GM12878 (cell line): ENCODE measurements around the gene SAFB. TPM values are rescaled to one million over a fixed set of nuclear protein-coding genes. Genes with fewer than 3 reads are reported as not detected.

Source experiments
- CBX3 ChIP-seq: fragments of 200-600 bp; sonication (generic); IDR thresholded peaks from 2 replicates; pipeline ENCODE4 v1.6.1; 2016; ENCODE audit warnings: low read depth, borderline replicate concordance
- CREB1 ChIP-seq: IDR thresholded peaks from 2 replicates; pipeline ENCODE4 v1.6.1; 2012; ENCODE audit warnings: low read depth, mild to moderate bottlenecking, inconsistent platforms
- HDAC6 ChIP-seq: fragments of 200-600 bp; sonication (generic); IDR thresholded peaks from one replicate; pipeline ENCODE4 v1.8.0; 2017; ENCODE audit warnings: antibody characterized with exemption; ENCODE audit not compliant: unreplicated experiment
- IKZF2 ChIP-seq, 2 experiments: fragments of 450-650 bp; IDR thresholded peaks; 2 replicates each; pipeline ENCODE4 v1.6.1; 2017; ENCODE audit warnings: mild to moderate bottlenecking in 2 of 2, moderate library complexity in 2 of 2
- IRF5 ChIP-seq: fragments of 450-650 bp; IDR thresholded peaks from 2 replicates; pipeline ENCODE4 v1.6.1; 2017; ENCODE audit warnings: borderline replicate concordance
- MEF2B ChIP-seq: fragments of 450-650 bp; IDR thresholded peaks from 2 replicates; pipeline ENCODE4 v1.6.1; 2018; ENCODE audit warnings: mild to moderate bottlenecking, moderate library complexity; ENCODE audit not compliant: partially characterized antibody, poor library complexity, severe bottlenecking
- MYB ChIP-seq: fragments of 150-350 bp; IDR thresholded peaks from 2 replicates; pipeline ENCODE4 v1.6.1; 2014; ENCODE audit warnings: mild to moderate bottlenecking, low read depth, low read length, borderline replicate concordance
- POLR2AphosphoS5 ChIP-seq: IDR thresholded peaks from 2 replicates; pipeline ENCODE4 v1.6.1; 2011; ENCODE audit warnings: mild to moderate bottlenecking, low read length, inconsistent platforms
- RCOR1 ChIP-seq: conservative IDR thresholded peaks from 2 replicates; pipeline ENCODE4 v1.6.1; 2012; ENCODE audit warnings: low read depth, low read length, improper control_type of control experiment
- RUNX3 ChIP-seq: IDR thresholded peaks from 2 replicates; pipeline ENCODE4 v1.6.1; 2012; ENCODE audit warnings: low read length, inconsistent platforms
- SIX5 ChIP-seq: IDR thresholded peaks from 2 replicates; pipeline ENCODE4 v1.6.1; 2011; ENCODE audit warnings: mild to moderate bottlenecking, low read depth, low read length, moderate library complexity; ENCODE audit not compliant: severe bottlenecking
- STAT3 ChIP-seq: IDR thresholded peaks from 2 replicates; pipeline ENCODE4 v1.6.1; 2011; ENCODE audit warnings: low read depth, low read length, improper control_type of control experiment
- SUPT20H ChIP-seq: IDR thresholded peaks from 2 replicates; pipeline ENCODE4 v1.6.1; 2011; ENCODE audit warnings: low read depth, mild to moderate bottlenecking, low read length, moderate library complexity, borderline replicate concordance; ENCODE audit not compliant: control insufficient read depth
- TBL1XR1 ChIP-seq: IDR thresholded peaks from 2 replicates; pipeline ENCODE4 v1.6.1; 2012; ENCODE audit warnings: low read depth, low read length, improper control_type of control experiment
- ZNF217 ChIP-seq: fragments of 450-650 bp; IDR thresholded peaks from 2 replicates; pipeline ENCODE4 v1.6.1; 2017; ENCODE audit warnings: antibody characterized with exemption, mild to moderate bottlenecking
- ZNF274 ChIP-seq: IDR thresholded peaks from one replicate; pipeline ENCODE4 v1.8.0; 2011; ENCODE audit not compliant: insufficient read length, insufficient read depth
- polyA plus RNA-seq, 11 experiments: library from polyadenylated mRNA; depleted of rRNA in 4 of 11; unstranded in 6 of 11; stranded (reverse) in 5 of 11; fragments of >200 nt; fragmentation: Nextera tagmentation in 4 of 11; fragmentation: Illumina TruSeq in 1 of 11; extraction: Ambion mirVana in 4 of 11; extraction: Trizol in 1 of 11; gene quantifications; 1 replicate in 1 of 11; 2 replicates in 10 of 11; pipeline versions ENCODE4 v1.2.1 to v1.2.3, GENCODE V29; 2011 to 2016; ENCODE audit warnings: inconsistent platforms in 2 of 11, missing spikeins in 2 of 11, low read depth in 1 of 11
- total RNA-seq, 4 experiments: library from RNA; depleted of rRNA in 3 of 4; stranded (reverse); fragments of >200 nt in 3 of 4; fragmentation: Illumina TruSeq in 1 of 4; extraction: Trizol in 1 of 4; gene quantifications; 2 replicates each; pipeline versions ENCODE4 v1.2.1 to v1.2.3, GENCODE V29; 2013 to 2021
- TF ChIP-seq, protein P1 (sequence below): IDR thresholded peaks from 2 replicates; pipeline ENCODE4 v1.6.1; 2011; ENCODE audit warnings: borderline replicate concordance, low read depth, mild to moderate bottlenecking, moderate library complexity, low read length; ENCODE audit not compliant: insufficient read depth, poor library complexity, severe bottlenecking
- TF ChIP-seq, protein P2 (sequence below): IDR thresholded peaks from 2 replicates; pipeline ENCODE4 v1.6.1; 2012; ENCODE audit warnings: mild to moderate bottlenecking, low read depth, low read length
- TF ChIP-seq, protein P3 (sequence below): fragments of 450-650 bp; IDR thresholded peaks from 2 replicates; pipeline ENCODE4 v1.6.1; 2017; ENCODE audit warnings: mild to moderate bottlenecking, moderate library complexity

Gene SAFB
- total and polyA plus RNA-seq, 10 of the 15 experiments (the other 5 are each of a cell fraction or from before 2014, with no cell fraction given) = 1.6 to 131 (median 61.2) TPM

DNA sequence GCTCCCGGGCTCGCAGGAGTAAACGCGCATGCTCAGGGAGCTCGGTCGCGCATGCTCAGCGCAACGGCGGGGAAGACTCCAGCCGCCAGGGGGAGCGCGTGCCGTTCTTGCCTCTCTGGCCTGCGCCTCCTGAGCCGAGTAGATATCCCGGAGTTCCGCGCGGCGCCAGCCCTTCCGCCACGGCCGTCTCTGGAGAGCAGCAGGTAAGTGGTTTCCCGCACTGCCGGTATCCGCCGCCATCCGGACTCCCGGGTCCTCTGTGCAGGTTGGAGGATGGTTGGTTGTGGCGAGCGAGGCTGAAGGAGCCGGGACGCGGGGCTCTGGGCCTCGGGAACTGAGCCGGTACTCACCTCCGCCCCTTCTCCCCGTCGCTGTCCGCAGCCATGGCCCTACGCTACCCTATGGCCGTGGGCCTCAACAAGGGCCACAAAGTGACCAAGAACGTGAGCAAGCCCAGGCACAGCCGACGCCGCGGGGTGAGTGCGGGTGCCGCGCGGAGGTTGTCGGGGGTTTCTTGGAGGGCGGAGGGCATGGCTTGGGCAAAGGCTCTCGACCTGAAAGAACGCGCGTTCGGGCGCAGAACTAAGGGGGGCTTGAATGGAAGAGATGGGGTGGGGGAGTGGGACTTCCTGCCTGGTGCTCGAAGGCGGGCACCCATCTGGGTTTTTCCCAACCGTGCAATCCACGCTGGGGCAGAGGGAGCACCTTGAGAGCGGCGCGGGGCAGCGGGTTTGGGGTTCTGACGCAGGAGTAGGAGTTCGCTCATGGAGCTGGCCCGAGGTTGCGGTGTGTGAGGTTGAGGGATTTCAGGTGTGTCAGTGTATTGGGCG lies 67.5 kb downstream of the SAFB start, which contains the start of gene RPL36 (continued):
- TF ChIP-seq RCOR1 = 0 out of 2 replicates have a peak, but pooled peaks have one; percentile 20
- peak; percentile 41 for TF ChIP-seq RUNX3
- TF ChIP-seq TBL1XR1 = peak; percentile 17; the same call in 1 of the 2 replicates
- TF ChIP-seq CREB1 = no peak
- no peak for TF ChIP-seq ZNF274
- TF ChIP-seq SIX5 = peak; percentile 30
- TF ChIP-seq, protein P1, sequence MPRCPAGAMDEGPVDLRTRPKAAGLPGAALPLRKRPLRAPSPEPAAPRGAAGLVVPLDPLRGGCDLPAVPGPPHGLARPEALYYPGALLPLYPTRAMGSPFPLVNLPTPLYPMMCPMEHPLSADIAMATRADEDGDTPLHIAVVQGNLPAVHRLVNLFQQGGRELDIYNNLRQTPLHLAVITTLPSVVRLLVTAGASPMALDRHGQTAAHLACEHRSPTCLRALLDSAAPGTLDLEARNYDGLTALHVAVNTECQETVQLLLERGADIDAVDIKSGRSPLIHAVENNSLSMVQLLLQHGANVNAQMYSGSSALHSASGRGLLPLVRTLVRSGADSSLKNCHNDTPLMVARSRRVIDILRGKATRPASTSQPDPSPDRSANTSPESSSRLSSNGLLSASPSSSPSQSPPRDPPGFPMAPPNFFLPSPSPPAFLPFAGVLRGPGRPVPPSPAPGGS = no peak
- TF ChIP-seq, protein P2, sequence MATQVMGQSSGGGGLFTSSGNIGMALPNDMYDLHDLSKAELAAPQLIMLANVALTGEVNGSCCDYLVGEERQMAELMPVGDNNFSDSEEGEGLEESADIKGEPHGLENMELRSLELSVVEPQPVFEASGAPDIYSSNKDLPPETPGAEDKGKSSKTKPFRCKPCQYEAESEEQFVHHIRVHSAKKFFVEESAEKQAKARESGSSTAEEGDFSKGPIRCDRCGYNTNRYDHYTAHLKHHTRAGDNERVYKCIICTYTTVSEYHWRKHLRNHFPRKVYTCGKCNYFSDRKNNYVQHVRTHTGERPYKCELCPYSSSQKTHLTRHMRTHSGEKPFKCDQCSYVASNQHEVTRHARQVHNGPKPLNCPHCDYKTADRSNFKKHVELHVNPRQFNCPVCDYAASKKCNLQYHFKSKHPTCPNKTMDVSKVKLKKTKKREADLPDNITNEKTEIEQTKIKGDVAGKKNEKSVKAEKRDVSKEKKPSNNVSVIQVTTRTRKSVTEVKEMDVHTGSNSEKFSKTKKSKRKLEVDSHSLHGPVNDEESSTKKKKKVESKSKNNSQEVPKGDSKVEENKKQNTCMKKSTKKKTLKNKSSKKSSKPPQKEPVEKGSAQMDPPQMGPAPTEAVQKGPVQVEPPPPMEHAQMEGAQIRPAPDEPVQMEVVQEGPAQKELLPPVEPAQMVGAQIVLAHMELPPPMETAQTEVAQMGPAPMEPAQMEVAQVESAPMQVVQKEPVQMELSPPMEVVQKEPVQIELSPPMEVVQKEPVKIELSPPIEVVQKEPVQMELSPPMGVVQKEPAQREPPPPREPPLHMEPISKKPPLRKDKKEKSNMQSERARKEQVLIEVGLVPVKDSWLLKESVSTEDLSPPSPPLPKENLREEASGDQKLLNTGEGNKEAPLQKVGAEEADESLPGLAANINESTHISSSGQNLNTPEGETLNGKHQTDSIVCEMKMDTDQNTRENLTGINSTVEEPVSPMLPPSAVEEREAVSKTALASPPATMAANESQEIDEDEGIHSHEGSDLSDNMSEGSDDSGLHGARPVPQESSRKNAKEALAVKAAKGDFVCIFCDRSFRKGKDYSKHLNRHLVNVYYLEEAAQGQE = peak; percentile 30; the same call in 1 of the 2 replicates
- TF ChIP-seq SUPT20H = no peak
- TF ChIP-seq STAT3 = no peak
- TF ChIP-seq MEF2B = peak; percentile 66
- no peak for TF ChIP-seq CBX3
- TF ChIP-seq ZNF217 = no peak
- TF ChIP-seq HDAC6 = peak; percentile 80
- no peak for TF ChIP-seq IRF5
- TF ChIP-seq, protein P3, sequence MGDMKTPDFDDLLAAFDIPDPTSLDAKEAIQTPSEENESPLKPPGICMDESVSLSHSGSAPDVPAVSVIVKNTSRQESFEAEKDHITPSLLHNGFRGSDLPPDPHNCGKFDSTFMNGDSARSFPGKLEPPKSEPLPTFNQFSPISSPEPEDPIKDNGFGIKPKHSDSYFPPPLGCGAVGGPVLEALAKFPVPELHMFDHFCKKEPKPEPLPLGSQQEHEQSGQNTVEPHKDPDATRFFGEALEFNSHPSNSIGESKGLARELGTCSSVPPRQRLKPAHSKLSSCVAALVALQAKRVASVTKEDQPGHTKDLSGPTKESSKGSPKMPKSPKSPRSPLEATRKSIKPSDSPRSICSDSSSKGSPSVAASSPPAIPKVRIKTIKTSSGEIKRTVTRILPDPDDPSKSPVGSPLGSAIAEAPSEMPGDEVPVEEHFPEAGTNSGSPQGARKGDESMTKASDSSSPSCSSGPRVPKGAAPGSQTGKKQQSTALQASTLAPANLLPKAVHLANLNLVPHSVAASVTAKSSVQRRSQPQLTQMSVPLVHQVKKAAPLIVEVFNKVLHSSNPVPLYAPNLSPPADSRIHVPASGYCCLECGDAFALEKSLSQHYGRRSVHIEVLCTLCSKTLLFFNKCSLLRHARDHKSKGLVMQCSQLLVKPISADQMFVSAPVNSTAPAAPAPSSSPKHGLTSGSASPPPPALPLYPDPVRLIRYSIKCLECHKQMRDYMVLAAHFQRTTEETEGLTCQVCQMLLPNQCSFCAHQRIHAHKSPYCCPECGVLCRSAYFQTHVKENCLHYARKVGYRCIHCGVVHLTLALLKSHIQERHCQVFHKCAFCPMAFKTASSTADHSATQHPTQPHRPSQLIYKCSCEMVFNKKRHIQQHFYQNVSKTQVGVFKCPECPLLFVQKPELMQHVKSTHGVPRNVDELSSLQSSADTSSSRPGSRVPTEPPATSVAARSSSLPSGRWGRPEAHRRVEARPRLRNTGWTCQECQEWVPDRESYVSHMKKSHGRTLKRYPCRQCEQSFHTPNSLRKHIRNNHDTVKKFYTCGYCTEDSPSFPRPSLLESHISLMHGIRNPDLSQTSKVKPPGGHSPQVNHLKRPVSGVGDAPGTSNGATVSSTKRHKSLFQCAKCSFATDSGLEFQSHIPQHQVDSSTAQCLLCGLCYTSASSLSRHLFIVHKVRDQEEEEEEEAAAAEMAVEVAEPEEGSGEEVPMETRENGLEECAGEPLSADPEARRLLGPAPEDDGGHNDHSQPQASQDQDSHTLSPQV = 0 out of 2 replicates have a peak, but pooled peaks have one; percentile 56
- TF ChIP-seq IKZF2 (IDR thresholded peaks at IDR 0.05) = peak in 1 of 2 experiments; percentile 52; a peak in 1 of 4 replicates
- peak; percentile 99 for TF ChIP-seq POLR2AphosphoS5
- TF ChIP-seq MYB = no peak
